ENCODE data around the gene PMFBP1. TPM values are rescaled to one million over a fixed set of nuclear protein-coding genes. Genes with fewer than 3 reads are reported as not detected.

Gene PMFBP1
- total RNA-seq, 1 experiment from 2014 or later: not detected

DNA sequence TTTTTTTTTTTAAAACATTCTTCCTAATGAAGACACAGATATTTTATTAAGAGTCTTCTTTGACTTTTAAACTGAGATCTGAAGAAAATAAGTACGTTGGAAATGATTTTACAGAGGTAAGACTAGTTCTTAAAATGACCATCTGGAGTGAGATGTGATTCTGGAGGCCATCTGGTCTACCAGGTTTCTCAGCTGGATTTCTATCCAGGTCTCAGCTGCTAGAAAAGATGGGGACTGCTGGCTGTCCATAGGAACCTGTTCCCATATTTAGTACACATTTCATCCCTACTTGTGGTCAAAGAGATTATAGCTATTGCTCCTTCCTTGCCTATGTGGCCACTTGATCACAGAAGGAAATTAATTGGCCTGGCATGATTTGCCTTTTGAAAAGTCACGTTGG, 12.2 kb downstream of the PMFBP1 start:
- in situ Hi-C loops (cut with HindIII; ENCODE audit: low pct_unique_long_range_greater_than_20kb, low sequenced_read_pairs): no loop called here
- no peak for DNase-seq (ENCODE audit: low read depth, low spot score)

GRCh38 chr16:72159386-72159785, 12.6 kb downstream of the PMFBP1 start:
- no peak for DNase-seq (ENCODE audit: low read depth, low spot score)
- in situ Hi-C loops (cut with HindIII; ENCODE audit: low pct_unique_long_range_greater_than_20kb, low sequenced_read_pairs): no loop called here

DNA sequence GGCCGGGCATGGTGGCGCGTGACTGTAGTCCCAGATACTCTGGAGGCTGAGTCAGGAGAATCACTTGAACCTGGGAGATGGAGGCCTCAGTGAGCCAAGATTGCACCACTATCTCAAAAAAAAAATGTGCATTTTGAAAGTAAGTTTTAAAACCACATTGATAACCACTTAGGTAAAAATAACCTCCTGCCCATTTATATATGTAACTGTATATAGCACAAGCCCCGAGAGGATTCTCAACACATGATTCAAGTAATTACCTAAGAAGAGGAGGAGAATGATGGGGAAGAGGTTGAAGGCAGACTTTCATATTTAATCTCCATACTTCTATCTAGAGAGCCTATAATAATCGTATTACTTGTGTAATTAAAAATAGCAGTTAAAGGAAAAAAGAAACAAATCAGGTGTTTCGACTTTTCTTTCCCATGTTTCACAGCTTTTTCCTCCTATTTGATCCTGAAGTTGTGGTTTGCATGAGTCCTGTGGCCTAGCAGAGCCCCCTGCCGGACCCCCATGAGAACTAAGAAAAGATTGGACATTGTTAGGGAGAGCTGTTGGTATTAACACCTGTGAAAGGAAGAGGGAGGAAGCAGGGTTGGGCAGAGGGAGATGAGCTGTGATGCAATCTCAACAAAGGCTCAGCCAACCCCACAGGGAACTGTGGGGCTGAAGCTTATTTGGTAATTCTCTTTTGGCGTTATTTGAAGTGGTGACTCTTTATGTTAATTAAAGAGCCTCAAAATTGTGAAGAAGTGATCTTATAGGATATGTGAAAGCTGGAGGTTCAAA, 22.1 kb downstream of the PMFBP1 start:
- in situ Hi-C loops (cut with HindIII; ENCODE audit: low pct_unique_long_range_greater_than_20kb, low sequenced_read_pairs): no loop called here
- DNase-seq (ENCODE audit: low read depth, low spot score): peak; percentile 23

DNA sequence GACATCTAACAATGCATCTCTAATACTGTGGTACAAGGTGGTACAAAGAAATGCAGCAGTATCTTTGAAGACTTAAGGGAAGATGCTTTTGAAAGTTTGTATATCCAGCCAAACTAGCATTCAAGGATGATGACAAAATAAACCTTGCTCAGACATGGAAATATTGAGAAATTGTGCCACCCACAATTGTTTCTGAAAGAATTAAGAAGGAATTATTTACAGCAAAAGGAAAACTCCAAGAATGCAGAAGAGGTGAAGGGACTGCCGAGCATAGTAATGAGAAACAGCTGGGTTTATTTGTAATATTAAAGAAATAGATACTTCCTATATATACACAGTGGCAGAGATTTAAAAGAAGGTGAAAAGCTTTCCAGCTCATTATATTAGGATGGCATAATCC, 29.5 kb downstream of the PMFBP1 start:
- no peak for DNase-seq (ENCODE audit: low read depth, low spot score)
- in situ Hi-C loops (cut with HindIII; ENCODE audit: low pct_unique_long_range_greater_than_20kb, low sequenced_read_pairs): no loop called here

DNA sequence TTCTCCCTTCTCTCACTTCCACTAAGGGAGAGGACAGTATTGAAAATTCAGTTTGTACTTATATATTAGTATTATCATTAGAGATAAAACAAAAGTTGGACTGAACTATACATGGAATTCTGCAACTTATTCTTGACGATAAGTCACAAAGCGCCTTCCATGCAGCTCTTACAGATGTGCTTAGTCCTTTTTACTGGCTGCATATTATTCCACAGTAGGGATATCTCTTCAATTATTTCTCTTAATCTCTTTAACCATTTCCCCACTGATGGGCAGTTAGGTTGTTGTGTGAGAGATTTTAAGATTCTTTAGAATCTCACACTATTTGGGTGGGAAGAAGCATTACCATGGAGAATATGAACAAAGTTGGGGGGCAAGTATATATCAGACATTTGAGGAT, 32.0 kb downstream of the PMFBP1 start:
- DNase-seq (ENCODE audit: low read depth, low spot score): no peak
- in situ Hi-C loops (cut with HindIII; ENCODE audit: low pct_unique_long_range_greater_than_20kb, low sequenced_read_pairs): no loop called here

GRCh38 chr16:72138064-72138572, 33.8 kb downstream of the PMFBP1 start:
- DNase-seq (ENCODE audit: low read depth, low spot score): no peak
- in situ Hi-C loops (cut with HindIII; ENCODE audit: low pct_unique_long_range_greater_than_20kb, low sequenced_read_pairs): no loop called here

DNA sequence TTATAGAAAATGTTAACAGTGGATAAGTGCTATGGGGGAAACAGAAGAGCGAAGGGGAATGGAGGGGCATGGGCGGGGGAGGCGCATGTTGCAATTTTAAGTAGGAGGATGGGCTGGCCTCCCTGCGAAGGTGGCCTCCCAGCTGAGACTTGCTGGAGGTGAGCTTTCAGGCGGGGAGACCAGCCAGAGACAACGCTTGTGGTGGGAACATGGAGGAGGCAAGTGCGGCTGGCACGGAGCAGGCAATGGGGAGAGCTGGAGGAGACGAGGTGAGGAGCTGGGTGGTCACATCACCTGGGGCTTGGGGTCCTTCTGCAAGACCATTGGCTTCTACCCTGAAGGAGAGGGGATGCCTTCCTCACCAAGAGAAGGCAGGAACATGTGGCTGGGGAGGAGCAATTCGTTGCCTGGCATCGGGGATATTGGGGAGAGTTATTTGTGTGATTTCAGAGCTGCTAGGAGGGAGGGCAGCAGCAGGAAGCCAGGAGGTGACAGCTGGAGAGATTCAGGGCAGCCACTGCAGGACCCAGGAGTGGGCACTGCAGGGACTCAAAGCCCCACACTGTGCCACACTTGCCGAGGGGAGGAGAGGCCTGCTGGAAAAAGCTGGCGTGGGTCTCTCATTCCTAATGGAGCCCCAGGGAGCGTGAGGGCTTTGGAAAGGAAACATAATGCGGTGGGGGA, 34.4 kb downstream of the PMFBP1 start:
- no peak for DNase-seq (ENCODE audit: low read depth, low spot score)
- in situ Hi-C loops (cut with HindIII; ENCODE audit: low pct_unique_long_range_greater_than_20kb, low sequenced_read_pairs): no loop called here

- in situ Hi-C loops (cut with HindIII; ENCODE audit: low pct_unique_long_range_greater_than_20kb, low sequenced_read_pairs): no loop called here
- DNase-seq (ENCODE audit: low read depth, low spot score): no peak
These were observed 37.4 kb downstream of the PMFBP1 start for GRCh38 chr16:72134507-72134906.

DNA sequence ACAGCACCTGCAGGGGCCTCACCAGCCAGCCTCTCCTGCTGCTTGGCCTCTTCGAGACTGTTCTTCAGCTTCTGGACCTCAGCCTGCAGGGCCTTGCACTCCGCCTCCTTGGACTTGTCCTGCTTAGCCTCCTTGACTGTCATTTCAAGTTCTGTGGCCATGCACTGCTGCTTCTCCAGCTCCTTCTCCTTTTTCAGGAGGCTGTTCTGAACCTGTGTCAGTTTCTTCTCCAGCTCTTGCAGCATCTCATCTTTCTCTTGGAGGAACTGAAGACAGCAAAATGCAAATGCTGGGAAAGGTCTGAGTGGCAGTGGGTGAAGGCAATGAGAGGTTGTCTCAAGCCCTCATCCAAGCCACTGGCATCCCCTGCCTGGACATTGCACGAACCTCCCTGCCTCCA, 39.2 kb downstream of the PMFBP1 start:
- in situ Hi-C loops (cut with HindIII; ENCODE audit: low pct_unique_long_range_greater_than_20kb, low sequenced_read_pairs): no loop called here

DNA sequence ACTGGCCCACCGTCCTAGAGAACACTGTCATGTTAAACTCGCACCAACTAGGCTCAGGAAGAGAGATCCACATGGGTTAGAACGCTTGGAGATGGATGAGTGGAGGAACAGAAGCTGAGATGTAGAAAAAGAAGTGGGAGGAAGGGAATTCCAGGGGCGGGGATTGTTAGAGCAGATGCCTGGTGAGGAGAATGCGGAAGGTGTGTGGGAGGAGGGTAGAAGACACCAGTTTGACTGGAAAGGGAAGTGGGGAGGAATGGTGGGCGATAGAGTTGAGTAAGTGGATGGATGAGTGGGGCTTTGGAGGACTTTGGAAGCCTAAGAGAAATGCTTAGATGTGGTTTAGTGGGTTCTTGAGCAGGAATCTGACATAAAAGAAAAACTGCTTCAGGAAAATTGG, 40.9 kb downstream of the PMFBP1 start:
- DNase-seq (ENCODE audit: low read depth, low spot score): no peak
- in situ Hi-C loops (cut with HindIII; ENCODE audit: low pct_unique_long_range_greater_than_20kb, low sequenced_read_pairs): no loop called here

More for the DNA sequence above, 39.2 kb downstream of the PMFBP1 start:
- no peak for DNase-seq (ENCODE audit: low read depth, low spot score)

- DNase-seq (ENCODE audit: low read depth, low spot score): no peak
- in situ Hi-C loops (cut with HindIII; ENCODE audit: low pct_unique_long_range_greater_than_20kb, low sequenced_read_pairs): no loop called here
These were observed 41.8 kb downstream of the PMFBP1 start for GRCh38 chr16:72129976-72130656.

DNA sequence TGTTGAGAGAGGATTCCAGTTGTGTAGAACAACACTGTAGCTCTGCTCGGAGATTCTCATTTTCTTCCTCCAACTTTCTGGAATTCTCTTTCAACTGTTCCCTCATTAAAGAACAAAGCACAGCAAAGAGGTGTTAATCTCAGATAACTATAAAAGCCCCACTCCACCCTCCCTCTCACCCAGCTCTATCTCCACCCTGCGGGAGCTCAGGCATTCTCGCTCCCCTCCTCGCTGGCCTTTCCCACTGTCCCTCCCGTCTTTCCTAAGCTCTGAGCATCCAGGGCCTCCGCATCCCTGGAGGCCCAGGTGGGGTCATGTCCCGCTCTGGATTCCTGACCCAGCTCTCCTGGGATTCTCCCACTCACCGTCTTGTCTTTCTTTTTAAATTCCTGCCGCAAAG, 43.3 kb downstream of the PMFBP1 start:
- in situ Hi-C loops (cut with HindIII; ENCODE audit: low pct_unique_long_range_greater_than_20kb, low sequenced_read_pairs): no loop called here
- DNase-seq (ENCODE audit: low read depth, low spot score): no peak

- in situ Hi-C loops (cut with HindIII; ENCODE audit: low pct_unique_long_range_greater_than_20kb, low sequenced_read_pairs): no loop called here
- DNase-seq (ENCODE audit: low read depth, low spot score): peak; percentile 79
These were observed 45.6 kb downstream of the PMFBP1 start for GRCh38 chr16:72126429-72126765.

- in situ Hi-C loops (cut with HindIII; ENCODE audit: low pct_unique_long_range_greater_than_20kb, low sequenced_read_pairs): no loop called here
- DNase-seq (ENCODE audit: low read depth, low spot score): no peak
These were observed 46.1 kb downstream of the PMFBP1 start for GRCh38 chr16:72125635-72126428.

DNA sequence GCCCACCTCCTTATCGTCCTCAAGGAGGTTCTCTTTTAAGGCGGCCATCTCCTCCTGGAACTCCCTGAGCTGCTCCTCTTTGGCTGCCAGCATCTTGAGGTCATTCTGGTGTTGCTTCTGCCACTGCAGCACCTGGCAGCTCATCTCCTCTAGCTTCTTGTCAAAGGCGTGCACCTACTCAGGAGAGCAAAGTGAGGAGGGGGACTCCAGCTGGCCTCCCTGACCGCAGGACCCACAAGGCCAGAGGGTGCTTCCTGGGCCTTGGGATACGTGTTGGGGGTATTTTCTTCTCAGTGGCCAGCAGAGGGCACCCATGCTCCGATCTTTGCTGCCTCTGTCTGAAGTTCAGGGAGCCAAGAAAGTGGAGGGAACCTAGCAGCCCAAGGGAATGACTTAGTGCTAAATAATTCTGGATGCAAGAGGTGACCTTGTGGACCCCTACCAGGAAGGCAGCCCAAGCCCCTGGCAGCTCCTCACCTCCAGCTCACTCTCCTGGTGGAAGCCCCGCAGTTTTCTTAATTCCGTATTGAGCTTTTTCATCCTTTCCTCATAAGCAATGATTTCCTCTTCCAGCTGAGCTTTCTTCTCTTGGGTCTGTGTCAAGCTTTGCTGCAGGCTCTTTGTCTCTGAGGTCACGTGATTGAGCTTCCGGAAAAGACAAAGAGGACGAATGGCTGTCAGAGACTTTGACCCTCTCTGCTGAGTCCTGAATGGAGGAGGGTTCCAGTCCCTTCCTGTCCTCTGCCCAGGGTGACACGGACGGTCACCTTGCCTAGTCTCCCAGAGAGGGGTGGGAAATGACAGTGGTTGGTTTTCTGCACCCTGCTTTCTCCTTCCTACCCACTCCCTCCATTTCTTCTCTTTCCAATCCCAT, 47.0 kb downstream of the PMFBP1 start:
- peak; percentile 78 for DNase-seq (ENCODE audit: low read depth, low spot score)
- in situ Hi-C loops (cut with HindIII; ENCODE audit: low pct_unique_long_range_greater_than_20kb, low sequenced_read_pairs): no loop called here

DNA sequence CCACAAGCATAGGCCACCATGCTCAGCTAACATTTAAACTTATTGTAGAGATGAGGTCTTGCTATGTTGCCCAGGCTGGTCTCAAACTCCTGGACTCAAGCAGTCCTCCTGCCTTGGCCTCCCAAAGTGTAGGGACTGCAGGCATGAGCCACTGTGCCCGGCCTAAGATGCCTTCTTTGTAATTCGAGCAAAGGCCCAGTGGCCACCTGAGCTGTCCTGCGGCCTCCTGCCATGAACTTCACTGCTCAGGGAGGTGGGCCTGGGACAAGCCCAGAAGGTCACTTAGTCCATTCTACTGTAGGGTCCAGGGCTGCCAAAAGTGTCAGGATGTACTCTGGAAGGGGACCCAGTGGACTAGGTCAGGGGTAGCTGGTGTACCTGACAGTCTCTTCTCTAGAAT, 47.8 kb downstream of the PMFBP1 start:
- DNase-seq (ENCODE audit: low read depth, low spot score): no peak
- in situ Hi-C loops (cut with HindIII; ENCODE audit: low pct_unique_long_range_greater_than_20kb, low sequenced_read_pairs): no loop called here

- no peak for DNase-seq (ENCODE audit: low read depth, low spot score)
- in situ Hi-C loops (cut with HindIII; ENCODE audit: low pct_unique_long_range_greater_than_20kb, low sequenced_read_pairs): no loop called here
These were observed 48.5 kb downstream of the PMFBP1 start for GRCh38 chr16:72123426-72123825.
